Spleen (tissue), 11 donors: ENCODE results near the gene IQGAP2. TPM values are rescaled to one million over a fixed set of nuclear protein-coding genes. Genes with fewer than 3 reads are reported as not detected.

Source experiments
- DNase-seq: peaks from one replicate; pipeline ENCODE4 v3.0.0-alpha.2; 2020
- H3K27ac ChIP-seq, 8 donors: fragments of 200-600 bp; sonication (generic) in 7 of 8; 1 replicate in 4 of 8; 2 replicates in 4 of 8; pipeline versions ENCODE4 v1.5.0 to v1.8.0; 2016 to 2021; ENCODE audit warnings: inconsistent platforms in 4 of 8, mild to moderate bottlenecking in 4 of 8, moderate library complexity in 1 of 8
- H3K27me3 ChIP-seq, 7 donors: fragments of 200-600 bp; sonication (generic) in 6 of 7; replicated peaks in 1 of 7; 1 replicate in 4 of 7; 2 replicates in 3 of 7; pipeline versions ENCODE4 v1.5.0 to v1.8.0; 2016 to 2021; ENCODE audit warnings: inconsistent platforms in 3 of 7, mild to moderate bottlenecking in 1 of 7
- H3K36me3 ChIP-seq, 6 donors: fragments of 200-600 bp; sonication (generic) in 5 of 6; 1 replicate in 4 of 6; 2 replicates in 2 of 6; pipeline versions ENCODE4 v1.5.0 to v1.8.0; 2016 to 2021; ENCODE audit warnings: inconsistent platforms in 2 of 6
- H3K4me1 ChIP-seq, 6 donors: fragments of 200-600 bp; sonication (generic) in 5 of 6; 1 replicate in 3 of 6; 2 replicates in 3 of 6; pipeline versions ENCODE4 v1.5.0 to v1.8.0; 2016 to 2021; ENCODE audit warnings: inconsistent platforms in 3 of 6
- H3K4me3 ChIP-seq, 8 donors: fragments of 200-600 bp; sonication (generic) in 7 of 8; 1 replicate in 4 of 8; 2 replicates in 4 of 8; pipeline versions ENCODE4 v1.5.0 to v1.8.0; 2016 to 2021; ENCODE audit warnings: inconsistent platforms in 4 of 8, mild to moderate bottlenecking in 4 of 8, moderate library complexity in 2 of 8
- H3K9me3 ChIP-seq, 8 donors: fragments of 200-600 bp; sonication (generic) in 7 of 8; 1 replicate in 4 of 8; 2 replicates in 4 of 8; pipeline versions ENCODE4 v1.5.0 to v1.8.0; 2016 to 2021; ENCODE audit warnings: inconsistent platforms in 4 of 8
- CTCF ChIP-seq, 11 experiments: fragments of 200-600 bp in 7 of 11; fragments of 450-650 bp in 4 of 11; sonication (generic) in 4 of 11; IDR thresholded peaks in 8 of 11; conservative IDR thresholded peaks in 3 of 11; 1 replicate in 7 of 11; 2 replicates in 4 of 11; pipeline versions ENCODE4 v1.4.0 to v1.8.0; 2016 to 2021; ENCODE audit warnings: antibody characterized with exemption in 11 of 11, inconsistent platforms in 4 of 11, mild to moderate bottlenecking in 1 of 11
- POLR2A ChIP-seq, 3 donors: fragments of 450-650 bp; IDR thresholded peaks; one replicate each; pipeline ENCODE4 v1.5.1; 2017; ENCODE audit warnings: antibody characterized with exemption in 3 of 3, mild to moderate bottlenecking in 1 of 3
- POLR2AphosphoS5 ChIP-seq, 3 donors: sonication (generic); formaldehyde crosslinking; IDR thresholded peaks; one replicate each; pipeline ENCODE4 v1.5.1; 2017; ENCODE audit warnings: antibody characterized with exemption in 3 of 3
- WGBS, 5 donors: extraction: QIAGEN DNeasy Blood & Tissue Kit in 3 of 5; methylation state at CpG; one replicate each; pipeline versions ENCODE4 v1.1.5 to v1.1.7; 2013 to 2018; 5-methylcytosine and 5-hydroxymethylcytosine counted together
- intact Hi-C: fragments of 100-400 bp; cut with DNase I; formaldehyde crosslinking; loops from one replicate; pipeline ENCODE4 v1.15.0; 2023; ENCODE audit warnings: low total_unique reads
- polyA plus RNA-seq, 3 donors: library from polyadenylated mRNA; stranded (reverse); fragments of 200-250 nt; gene quantifications; one replicate each; pipeline ENCODE4 v1.2.1, GENCODE V29; 2013
- total RNA-seq, 7 donors: library from RNA; depleted of rRNA in 3 of 7; stranded (reverse); fragments of >200 nt in 3 of 7; fragmentation: NEBNext Ultra II Directional in 4 of 7; extraction: Animal tissue kit (Norgen Biotek cat#: 25700) in 4 of 7; gene quantifications; one replicate each; pipeline versions ENCODE4 v1.1.0 to v1.2.1, GENCODE V29; 2016 to 2021
- donor health status: healthy with polysubstance abuse.
- donor health status: DM: no; HTN: no; CAD: no; lungs with moderate emphysema.
- donor health status: DM: no; HTN: no; CAD: no.
- donor health status: Bipolar disorder and iron deficiency.
- donor health status: healthy.
- donor health status: DM: no; HTN: no; CAD: no.
- donor health status: DM: yes; HTN: yes; CAD: no.

IQGAP2 gene
- total and polyA plus RNA-seq, 10 donors = 9.3 to 83.6 (median 52.8) TPM

- DNase-seq = no peak
- Histone ChIP-seq H3K4me3 (no peak overlapping the region), H3K36me3 (no peaks in the 10 kb centered on the region), H3K27me3 (no peaks in the 10 kb centered on the region), H3K4me1 (peaks cover 0 to 49% (median 12%) of the 10 kb centered on the region in 6 donors), H3K9me3 (no peaks in the 10 kb centered on the region), H3K27ac (no peak overlapping the region)
- TF ChIP-seq CTCF (IDR thresholded peaks at IDR 0.05 in 8 of 11, conservative IDR thresholded peaks at IDR 0.05 in 3 of 11) = no peak
- intact Hi-C loops = no loop called here
- WGBS, 5 donors = 67 to 80% (median 72%) methylated on average over 5 of the region's 5 CpGs
Measured at GRCh38 chr5:76413746-76414145, 10.7 kb downstream of the IQGAP2 start.

GRCh38 chr5:76414788-76415187 lies 11.7 kb downstream of the IQGAP2 start:
- 65 to 81% (median 76%) methylated on average over 3 of the region's 3 CpGs for WGBS, 5 donors

GRCh38 chr5:76415855-76416254 lies 12.8 kb downstream of the IQGAP2 start:
- no peak for DNase-seq
- no peak overlapping the region for H3K27ac ChIP-seq
- WGBS, 5 donors = 75 to 92% (median 77%) methylated on average over 2 of the region's 2 CpGs
- H3K4me1 ChIP-seq = peaks cover 0 to 35% (median 11%) of the 10 kb centered on the region in 6 donors
- no peaks in the 10 kb centered on the region for H3K27me3 ChIP-seq
- TF ChIP-seq CTCF (IDR thresholded peaks at IDR 0.05 in 8 of 11, conservative IDR thresholded peaks at IDR 0.05 in 3 of 11) (no peak), POLR2A (IDR thresholded peaks at IDR 0.05) (no peak), POLR2AphosphoS5 (IDR thresholded peaks at IDR 0.05) (no peak)
- H3K9me3 ChIP-seq = no peaks in the 10 kb centered on the region
- H3K4me3 ChIP-seq = no peak overlapping the region
- intact Hi-C loops = no loop called here
- no peaks in the 10 kb centered on the region for H3K36me3 ChIP-seq

More at GRCh38 chr5:76414788-76415187, 11.7 kb downstream of the IQGAP2 start:
- H3K36me3 ChIP-seq = no peaks in the 10 kb centered on the region
- no peaks in the 10 kb centered on the region for H3K27me3 ChIP-seq
- peaks cover 0 to 39% (median 11%) of the 10 kb centered on the region in 6 donors for H3K4me1 ChIP-seq
- intact Hi-C loops = no loop called here
- H3K9me3 ChIP-seq = no peaks in the 10 kb centered on the region
- TF ChIP-seq POLR2AphosphoS5 (IDR thresholded peaks at IDR 0.05) (no peak), POLR2A (IDR thresholded peaks at IDR 0.05) (no peak), CTCF (IDR thresholded peaks at IDR 0.05 in 8 of 11, conservative IDR thresholded peaks at IDR 0.05 in 3 of 11) (no peak)
- no peak overlapping the region for H3K27ac ChIP-seq
- no peak for DNase-seq
- H3K4me3 ChIP-seq = no peak overlapping the region

- Histone ChIP-seq H3K4me1 (peaks cover 0 to 16% (median 3%) of the 10 kb centered on the region in 6 donors), H3K27me3 (no peaks in the 10 kb centered on the region), H3K4me3 (no peak overlapping the region), H3K36me3 (no peaks in the 10 kb centered on the region), H3K9me3 (no peaks in the 10 kb centered on the region), H3K27ac (no peak overlapping the region)
- whole genome bisulfite sequencing, 5 donors = 88 to 100% (median 94%) methylated on average over 1 of the region's 1 CpG
- DNase-seq = no peak
- intact Hi-C loops = no loop called here
- TF ChIP-seq POLR2A (IDR thresholded peaks at IDR 0.05) = no peak
- no peak for TF ChIP-seq POLR2AphosphoS5 (IDR thresholded peaks at IDR 0.05)
- no peak for TF ChIP-seq CTCF (IDR thresholded peaks at IDR 0.05 in 8 of 11, conservative IDR thresholded peaks at IDR 0.05 in 3 of 11)
Measured at GRCh38 chr5:76419597-76420298, 16.7 kb downstream of the IQGAP2 start.
